HG03025 (cell line): ENCODE data around the gene ZNF587.
"Not testable (repeated sequence)": the region's sequence is repeated elsewhere in the genome, so short reads cannot be mapped to it uniquely, and the experiment has no call there.

Experiments used
- ATAC-seq: cut with Tn5 transposase; IDR thresholded peaks from one replicate; pipeline ENCODE4 v1.9.1; 2021; ENCODE audit warnings: mild to moderate bottlenecking, moderate library complexity; ENCODE audit not compliant: unreplicated experiment, low FRiP score

Gene ZNF587

GRCh38 chr19:57849666-57850473 is at the start of gene ZNF587:
Gene ZNF587 (plus strand): TSS chr19:57849859. CDS start chr19:57850039, 180 bp downstream.
- peak; percentile 81 for ATAC-seq

DNA sequence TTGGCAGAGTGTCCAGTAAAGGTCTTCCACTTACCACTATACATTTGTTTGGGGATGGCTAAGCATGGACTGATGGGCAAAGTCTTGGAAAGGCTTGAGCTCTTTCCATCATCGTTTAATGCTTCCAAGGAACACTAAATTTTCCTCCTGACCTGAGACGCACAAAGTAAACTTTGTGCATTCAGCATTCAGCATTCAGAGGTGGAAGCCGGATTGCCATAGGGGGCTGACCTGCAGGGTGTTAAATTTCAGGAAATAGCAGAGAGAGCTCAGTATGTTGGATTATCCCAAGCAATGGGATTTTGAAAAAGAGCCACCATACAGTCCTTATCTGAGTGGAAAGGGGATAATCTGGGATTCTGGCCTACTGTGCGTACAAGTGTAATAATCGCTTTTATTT is 49.0 kb upstream of the ZNF587 start:
- ATAC-seq: no peak

GRCh38 chr19:57802269-57802668 is 47.4 kb upstream of the ZNF587 start:
- ATAC-seq: no peak

DNA sequence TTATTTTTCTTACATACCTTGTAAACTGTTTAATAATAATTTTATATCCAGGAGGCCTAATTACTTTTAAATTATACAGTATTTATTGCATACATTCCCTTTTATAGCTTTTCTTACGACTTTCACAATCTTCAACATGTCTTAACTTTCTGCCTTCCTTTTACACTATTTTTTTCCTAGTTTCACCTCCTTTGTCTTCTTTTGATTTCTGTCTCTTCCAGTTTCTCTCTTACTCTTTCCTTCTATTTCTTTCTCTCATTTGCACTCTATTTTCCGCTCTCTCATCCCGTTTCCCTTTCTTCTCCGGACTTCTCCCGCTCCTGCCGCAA is 46.4 kb upstream of the ZNF587 start:
- no peak for ATAC-seq

- ATAC-seq: no peak
Measured at GRCh38 chr19:57803594-57804325, 45.9 kb upstream of the ZNF587 start.

DNA sequence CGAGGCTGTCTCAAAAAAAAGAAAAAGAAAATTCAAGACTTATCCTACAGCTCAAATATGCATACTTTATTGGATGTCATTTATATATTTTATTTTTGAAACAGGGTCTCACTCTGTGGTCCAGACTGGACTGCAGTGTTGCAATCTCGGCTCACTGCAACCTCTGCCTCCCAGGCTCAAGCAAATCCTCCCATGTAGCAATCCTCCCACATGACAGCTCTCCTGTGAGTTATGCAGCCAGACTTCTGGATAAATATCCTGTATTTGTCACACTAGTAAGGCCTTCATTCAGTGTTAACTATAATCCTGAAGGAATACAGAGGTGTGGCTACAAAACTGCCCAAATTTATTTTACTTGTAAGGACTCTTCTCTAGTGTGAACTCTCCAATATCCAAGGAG is 42.1 kb upstream of the ZNF587 start:
- no peak for ATAC-seq

DNA sequence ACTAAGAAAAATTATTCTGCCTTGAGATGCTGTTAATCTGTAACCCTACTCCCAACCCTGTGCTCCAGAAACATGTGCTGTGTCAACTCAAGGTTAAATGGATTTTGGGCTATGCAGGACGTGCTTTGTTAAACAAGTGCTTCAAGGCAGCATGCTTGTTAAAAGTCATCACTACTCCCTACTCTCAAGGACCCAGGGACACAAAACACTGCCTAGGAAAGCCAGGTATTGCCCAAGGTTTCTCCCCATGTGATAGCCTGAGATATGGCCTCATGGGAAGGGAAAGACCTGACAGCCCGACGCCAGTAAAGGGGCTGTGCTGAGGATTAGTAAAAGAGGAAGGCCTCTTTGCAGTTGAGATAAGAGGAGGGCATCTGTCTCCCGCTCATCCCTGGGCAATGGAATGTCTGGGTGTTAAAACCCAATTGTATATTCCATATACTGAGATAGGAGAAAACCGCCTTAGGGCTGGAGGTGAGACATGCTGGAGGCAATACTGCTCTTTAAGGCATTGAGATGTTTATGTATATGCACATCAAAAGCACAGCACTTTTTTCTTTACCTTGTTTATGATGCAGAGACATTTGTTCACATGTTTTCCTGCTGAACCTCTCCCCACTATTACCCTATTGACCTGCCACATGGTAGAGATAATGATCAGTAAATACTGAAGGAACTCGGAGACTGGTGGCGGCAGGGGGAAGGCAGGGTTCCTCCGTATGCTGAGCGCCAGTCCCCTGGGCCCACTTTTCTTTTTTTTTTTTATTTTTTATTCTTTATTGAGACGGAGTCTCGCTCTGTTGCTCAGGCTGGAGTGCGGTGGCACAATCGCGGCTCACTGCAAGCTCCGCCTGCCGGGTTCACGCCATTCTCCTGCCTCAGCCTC is 39.0 kb upstream of the ZNF587 start:
- ATAC-seq: not testable (repeated sequence)

DNA sequence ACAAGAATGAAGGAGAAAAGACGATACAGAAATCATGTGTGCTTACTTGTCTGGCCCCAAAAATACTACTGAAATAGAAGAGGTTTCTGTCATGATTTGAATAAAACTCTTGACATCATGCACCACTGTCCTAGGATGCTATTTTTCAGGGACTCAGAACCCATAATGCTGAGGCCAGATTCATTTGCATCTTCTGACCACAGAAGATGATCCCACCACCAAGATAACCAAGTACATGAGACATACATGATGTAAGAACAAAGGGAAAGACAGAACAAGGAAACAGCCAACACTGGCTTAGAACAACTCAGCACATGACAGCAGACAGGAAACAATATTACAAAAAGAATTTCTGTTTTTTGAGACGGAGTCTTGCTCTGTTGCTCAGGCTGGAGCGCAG is 37.4 kb upstream of the ZNF587 start:
- ATAC-seq: no peak

DNA sequence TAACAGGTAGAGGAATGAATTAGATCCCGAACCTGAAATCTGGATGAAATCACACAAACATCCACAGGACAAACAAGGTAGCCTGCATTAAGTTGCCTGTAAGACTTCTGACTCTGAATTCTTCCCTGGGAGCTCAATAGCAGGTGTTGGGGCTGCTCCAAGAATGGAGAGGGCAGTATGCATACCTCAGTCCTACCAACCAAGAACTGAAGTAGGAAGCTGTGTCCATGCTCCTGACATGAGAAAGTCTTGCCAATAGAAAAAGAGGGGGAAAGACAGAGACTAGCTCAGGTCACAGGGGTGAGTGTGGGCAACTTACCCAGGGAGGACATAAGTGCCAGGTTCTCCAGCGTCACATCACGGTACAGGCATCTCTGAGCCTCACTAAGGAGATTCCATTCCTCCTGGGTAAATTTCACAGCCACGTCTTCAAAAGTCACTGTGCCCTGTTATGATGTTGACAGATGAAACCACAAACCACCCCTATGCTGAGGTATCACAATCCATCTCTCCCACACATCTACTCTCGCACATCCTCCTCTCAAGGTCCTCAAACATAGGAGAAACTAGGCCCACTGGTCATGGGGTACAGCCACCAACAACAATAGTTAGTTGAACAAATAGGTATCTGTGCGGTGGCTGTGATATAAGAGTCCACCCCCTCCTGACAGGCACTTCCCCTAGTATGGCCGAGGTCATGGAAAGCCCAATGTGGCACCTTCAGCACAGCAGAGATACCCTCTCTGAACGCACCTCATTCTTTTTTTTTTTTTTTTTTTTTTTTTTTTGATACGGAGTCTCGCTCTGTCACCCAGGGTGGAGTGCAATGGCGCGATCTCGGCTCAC is 36.5 kb upstream of the ZNF587 start:
- ATAC-seq: not testable (repeated sequence)

DNA sequence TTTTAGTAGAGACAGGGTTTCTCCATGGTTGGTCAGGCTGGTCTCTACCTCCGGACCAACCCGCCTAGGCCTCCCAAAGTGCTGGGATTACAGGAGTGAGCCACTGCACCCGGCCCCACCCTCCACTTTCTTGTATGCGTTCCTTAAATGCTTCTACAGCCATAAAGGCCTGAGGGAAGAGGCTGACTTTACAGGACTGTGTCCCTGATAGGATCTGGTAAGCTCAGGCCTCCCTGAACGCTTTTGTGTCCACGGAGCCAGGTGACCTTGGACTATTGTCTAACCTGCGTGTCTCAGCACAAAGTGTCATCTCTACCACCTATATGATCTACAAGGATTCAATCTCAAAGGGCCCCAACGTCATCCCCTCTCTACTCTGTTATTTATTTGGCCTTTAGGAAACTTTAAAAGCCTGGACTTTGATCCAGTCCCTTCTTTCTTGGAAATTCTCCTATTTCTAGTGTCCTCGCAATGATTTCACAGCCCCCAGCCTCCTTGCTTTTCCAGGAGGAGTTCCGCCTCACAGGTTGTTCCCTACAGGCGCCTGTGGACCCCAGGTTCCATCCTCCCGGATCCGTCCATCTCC is 35.6 kb upstream of the ZNF587 start:
- no peak for ATAC-seq

GRCh38 chr19:57814505-57815246 is 35.0 kb upstream of the ZNF587 start, which contains the start of gene ZNF552:
Gene ZNF552 (minus strand): TSS chr19:57814913. CDS start chr19:57814743, 170 bp downstream.
- peak; percentile 59 for ATAC-seq

DNA sequence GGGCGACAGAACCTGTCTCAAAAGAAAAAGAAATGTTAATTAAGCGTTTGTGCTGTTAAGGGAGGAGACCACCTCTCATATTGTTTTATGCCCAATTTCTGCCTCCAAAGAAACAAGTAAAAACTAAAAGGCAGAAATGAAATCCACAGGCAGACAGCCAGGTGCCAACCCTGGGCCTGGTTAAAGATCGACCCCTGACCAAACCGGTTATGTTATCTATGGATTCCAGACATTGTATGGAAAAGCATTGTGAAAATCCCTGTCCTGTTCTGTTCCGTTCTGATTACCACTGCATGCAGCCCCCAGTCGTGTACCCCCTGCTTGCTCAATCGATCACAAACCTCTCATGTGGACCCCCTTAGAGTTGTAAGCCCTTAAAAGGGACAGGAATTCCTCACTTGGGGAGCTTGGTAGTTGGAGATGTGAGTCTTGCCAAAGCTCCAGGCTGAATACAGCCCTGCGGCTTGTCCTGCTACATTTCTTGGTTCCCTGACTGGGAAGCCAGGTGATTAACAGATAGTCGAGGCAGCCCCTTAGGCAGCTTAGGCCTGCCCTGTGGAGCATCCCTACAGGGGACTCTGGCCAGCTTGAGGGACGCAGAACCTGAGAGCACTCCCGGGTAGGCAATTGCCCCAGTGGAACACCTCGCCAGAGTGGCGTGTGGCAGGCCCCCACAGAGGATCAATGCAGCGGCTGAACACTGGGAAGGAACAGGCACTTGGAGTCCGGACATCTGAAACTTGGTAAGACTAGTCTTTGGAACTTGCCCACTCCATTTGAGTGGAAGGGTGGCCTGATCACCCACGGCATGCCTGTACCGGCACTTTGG is 34.2 kb upstream of the ZNF587 start:
- ATAC-seq: no peak

- ATAC-seq: no peak
Measured at GRCh38 chr19:57816652-57817051, 33.0 kb upstream of the ZNF587 start.

DNA sequence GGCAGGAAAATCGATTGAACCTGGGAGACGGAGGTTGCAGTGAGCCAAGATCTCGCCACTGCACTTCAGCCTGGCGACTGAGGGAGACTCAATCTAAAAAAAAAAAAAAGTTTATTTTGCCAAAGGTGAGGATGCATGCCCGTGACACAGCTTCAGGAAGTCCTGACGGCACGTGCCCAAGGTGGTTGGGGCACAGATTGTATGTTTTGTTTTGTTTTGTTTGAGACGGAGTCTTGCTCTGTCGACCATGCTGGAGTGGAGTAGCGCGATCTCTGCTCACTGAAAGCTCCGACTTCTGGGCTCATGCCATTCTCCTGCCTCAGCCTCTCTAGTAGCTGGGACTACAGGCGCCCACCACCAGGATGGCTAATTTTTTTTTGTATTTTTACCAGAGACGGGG is 31.7 kb upstream of the ZNF587 start:
- no peak for ATAC-seq

DNA sequence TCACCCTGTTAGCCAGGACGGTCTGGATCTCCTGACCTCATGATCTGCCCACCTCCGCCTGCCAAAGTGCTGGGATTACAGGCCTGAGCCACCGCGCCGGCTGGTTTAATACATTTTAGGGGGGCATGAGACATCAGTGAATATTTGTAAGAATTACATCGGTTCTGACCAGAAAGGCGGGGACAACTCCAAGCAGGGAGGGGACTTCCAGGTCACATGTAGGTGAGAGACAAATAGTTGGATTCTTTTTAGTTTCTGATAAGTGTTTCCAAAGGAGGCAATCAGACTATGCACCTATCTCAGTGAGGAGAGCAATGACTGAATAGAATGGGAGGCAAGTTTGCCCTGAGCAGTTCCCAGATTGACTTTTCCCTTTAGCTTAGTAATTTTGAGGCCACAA is 31.3 kb upstream of the ZNF587 start:
- ATAC-seq: no peak

DNA sequence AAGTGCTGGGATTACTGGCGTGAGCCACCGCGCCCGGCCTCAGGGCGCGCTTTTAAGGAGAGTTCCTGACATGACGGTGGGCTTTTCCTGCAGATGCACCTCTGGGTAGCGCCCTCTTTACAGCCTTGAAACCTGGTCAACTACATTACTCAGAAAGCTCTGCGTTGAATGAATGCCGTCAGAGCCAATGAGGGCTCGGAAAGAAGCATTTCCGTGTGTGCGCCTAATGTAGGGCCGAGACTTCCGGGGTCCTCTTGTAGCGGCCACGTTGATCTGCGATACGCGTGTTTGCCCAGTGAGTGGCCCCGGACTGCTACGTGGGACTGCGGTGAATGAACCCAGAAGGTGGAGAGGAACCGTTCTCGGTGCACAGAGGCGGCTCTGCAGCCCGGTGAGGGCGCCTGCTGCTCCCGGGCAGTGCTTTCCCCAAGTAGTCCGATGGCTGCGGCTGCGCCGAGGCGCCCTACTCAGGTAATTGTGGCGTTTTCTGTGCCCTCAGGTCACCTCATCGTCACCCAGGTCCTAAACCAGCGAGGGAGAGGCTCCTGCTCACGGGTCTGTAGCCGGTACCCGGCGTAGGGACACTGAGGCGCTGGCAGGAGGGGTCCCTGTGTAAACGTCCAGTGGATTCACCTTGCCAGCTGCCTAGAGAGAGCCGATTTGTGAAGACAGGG is 30.0 kb upstream of the ZNF587 start:
- ATAC-seq: peak; percentile 67

DNA sequence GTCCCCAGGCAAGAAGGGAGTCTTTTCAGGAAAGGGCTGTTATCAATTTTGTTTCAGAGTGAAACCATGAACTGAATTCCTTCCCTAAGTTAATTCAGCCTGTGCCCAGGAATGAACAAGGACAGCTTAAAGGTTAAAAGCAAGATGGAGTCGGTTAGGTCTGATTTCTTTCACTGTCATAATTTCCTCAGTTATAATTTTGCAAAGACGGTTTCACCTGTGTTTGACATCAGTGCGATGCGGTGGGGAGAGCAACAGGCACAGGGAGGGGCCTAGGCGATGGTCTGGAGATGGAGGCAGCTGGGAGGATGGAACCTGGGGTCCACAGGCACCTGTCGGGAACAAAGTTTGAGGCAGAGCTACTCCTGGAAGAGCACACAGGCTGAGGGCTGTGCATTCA is 29.1 kb upstream of the ZNF587 start:
- no peak for ATAC-seq

DNA sequence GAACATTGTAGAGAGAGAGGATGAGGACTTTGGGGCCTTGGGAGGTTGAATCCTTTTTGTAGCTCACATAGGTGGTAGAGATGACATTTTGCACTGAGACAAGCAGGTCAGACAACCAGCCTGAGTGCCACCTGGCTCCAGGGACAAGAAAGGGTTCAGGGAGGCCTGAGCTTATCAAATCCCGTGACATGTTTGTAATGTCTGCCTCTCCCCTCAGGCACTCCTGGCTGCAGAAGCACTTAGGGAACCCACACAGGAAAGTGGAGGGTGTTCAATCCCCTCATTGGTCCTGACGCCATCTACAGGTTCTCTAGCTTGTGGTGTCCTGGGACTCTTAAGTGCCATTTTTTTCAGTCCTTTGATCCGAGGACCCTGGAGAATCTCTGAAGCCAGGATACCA is 28.6 kb upstream of the ZNF587 start:
- not testable (repeated sequence) for ATAC-seq
